Measurements from ENCODE around the gene ACP5.
"Not testable (repeated sequence)": the region's sequence is repeated elsewhere in the genome, so short reads cannot be mapped to it uniquely, and the experiment has no call there.

Gene ACP5

GRCh38 chr19:11580116-11580515 lies 2.7 kb upstream of the ACP5 start:
- DNase-seq (ENCODE audit: low read depth in 2 of 3, low spot score in 2 of 3) = no peak

DNA sequence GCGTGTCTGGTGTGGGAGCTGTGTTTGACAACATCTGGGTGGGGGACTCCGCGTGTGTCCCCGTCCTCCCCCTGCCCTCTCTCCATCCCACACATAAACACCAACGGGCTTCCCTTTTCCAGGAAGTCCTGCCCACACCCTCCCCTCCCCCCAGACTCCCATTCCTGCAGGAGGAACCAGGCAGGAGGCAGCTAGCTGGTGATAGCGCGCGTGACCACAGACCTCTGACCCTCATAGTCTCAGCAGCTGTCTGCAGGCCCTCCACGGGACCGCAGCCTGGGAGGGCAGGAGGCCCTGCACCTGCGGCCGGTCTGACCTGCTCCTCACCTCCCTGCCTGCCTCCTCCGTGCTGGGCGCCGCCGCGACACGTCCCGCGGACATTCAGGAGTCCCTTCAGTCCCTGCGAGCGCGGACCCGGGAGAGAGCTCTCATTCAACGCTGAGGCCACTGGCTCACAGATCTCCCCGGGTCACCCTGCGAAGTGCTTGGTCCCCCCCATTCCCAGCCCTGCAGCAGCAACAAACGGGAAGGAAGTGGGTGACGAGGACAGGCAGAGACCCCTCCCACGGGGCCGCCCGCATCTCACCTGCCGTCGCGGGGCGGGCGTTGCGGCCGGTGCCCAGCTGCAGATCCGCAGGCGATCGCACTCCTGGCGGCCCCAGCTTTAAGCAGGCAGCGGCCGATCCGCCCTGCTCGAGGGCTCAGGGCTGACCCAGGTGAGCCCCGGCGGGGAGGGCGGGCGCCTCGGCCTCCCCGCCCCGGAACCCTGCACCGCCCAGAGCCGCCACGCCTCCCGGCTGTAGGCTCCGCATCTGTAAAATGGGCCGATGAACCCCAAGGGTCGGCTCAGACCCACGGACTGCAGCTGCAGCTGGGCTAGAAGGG lies 1.1 kb upstream of the ACP5 start:
- DNase-seq (ENCODE audit: low read depth in 2 of 3, low spot score in 2 of 3) = no peak

DNA sequence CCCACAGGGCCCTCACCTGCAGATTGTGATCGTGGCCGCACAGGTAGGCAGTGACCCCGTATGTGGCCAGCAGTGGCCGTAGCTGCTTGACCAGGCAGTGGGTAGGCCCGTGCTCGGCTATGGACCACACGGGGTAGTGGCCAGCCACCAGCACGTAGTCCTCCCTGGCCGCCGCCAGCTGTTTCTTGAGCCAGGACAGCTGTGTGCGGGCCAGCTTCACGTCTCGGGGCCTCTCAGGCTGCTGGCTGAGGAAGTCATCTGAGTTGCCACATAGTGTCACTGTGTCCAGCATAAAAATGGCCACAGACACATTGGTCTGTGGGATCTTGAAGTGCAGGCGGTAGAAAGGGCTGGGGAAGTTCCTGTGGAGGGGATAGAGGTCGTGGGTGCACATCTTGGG lies 1.2 kb downstream of the ACP5 start:
- DNase-seq (ENCODE audit: low read depth in 2 of 3, low spot score in 2 of 3) = no peak

DNA sequence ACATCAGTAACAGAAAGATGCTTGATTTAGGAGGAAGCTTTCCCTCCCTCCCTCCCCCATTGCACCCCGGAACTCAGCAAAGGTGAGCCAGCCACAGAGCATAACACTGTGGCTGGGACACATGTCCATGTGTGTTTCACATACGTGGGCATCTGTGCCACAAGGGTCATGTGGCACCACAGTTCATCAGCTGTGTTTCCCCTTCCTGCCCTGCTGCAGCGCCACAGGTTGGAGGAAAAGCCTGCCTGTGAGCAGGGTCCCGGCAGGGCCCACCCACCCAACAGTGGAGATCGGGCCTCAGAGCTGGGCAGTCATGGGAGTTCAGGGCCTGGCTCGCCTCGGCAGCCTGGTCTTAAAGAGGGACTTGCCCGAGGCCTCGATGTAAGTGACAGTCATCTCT lies 2.8 kb downstream of the ACP5 start:
- no peak for DNase-seq (ENCODE audit: low read depth in 2 of 3, low spot score in 2 of 3)

- not testable (repeated sequence) for DNase-seq (ENCODE audit: low read depth in 2 of 3, low spot score in 2 of 3)
Measured at GRCh38 chr19:11573763-11574162, 3.7 kb downstream of the ACP5 start.

- not testable (repeated sequence) for DNase-seq (ENCODE audit: low read depth in 2 of 3, low spot score in 2 of 3)
Measured at GRCh38 chr19:11573354-11573753, 4.1 kb downstream of the ACP5 start.

GRCh38 chr19:11570039-11570462 lies 7.4 kb downstream of the ACP5 start:
- no peak for DNase-seq (ENCODE audit: low read depth in 2 of 3, low spot score in 2 of 3)

DNA sequence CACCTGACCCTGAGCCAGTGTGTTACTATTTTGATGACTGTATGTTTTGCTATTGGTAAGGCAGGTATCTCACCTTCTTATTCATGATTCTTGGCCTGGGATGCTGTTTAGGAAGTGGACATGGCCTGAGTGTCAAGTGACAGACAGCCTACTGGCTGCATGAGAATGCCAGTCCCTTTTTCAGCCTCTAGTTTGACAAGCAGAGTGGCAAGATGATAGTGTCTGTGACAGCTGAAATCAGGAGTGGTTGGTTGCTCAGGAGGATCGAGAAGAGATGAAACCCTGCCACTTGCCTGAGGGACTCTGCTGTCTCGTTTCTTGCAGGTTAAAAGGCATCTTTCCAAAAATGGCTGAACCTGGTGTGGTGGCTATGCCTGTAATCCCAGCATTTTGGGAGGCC lies 11.3 kb downstream of the ACP5 start:
- no peak for DNase-seq (ENCODE audit: low read depth in 2 of 3, low spot score in 2 of 3)

- DNase-seq (ENCODE audit: low read depth in 2 of 3, low spot score in 2 of 3) = not testable (repeated sequence)
Measured at GRCh38 chr19:11565649-11565980, 11.8 kb downstream of the ACP5 start.

- not testable (repeated sequence) for DNase-seq (ENCODE audit: low read depth in 2 of 3, low spot score in 2 of 3)
Measured at GRCh38 chr19:11564082-11564807, 13.2 kb downstream of the ACP5 start.

- DNase-seq (ENCODE audit: low read depth in 2 of 3, low spot score in 2 of 3) = no peak
Measured at GRCh38 chr19:11563532-11563931, 13.9 kb downstream of the ACP5 start.

- no peak for DNase-seq (ENCODE audit: low read depth in 2 of 3, low spot score in 2 of 3)
Measured at GRCh38 chr19:11560404-11561051, 16.9 kb downstream of the ACP5 start.

DNA sequence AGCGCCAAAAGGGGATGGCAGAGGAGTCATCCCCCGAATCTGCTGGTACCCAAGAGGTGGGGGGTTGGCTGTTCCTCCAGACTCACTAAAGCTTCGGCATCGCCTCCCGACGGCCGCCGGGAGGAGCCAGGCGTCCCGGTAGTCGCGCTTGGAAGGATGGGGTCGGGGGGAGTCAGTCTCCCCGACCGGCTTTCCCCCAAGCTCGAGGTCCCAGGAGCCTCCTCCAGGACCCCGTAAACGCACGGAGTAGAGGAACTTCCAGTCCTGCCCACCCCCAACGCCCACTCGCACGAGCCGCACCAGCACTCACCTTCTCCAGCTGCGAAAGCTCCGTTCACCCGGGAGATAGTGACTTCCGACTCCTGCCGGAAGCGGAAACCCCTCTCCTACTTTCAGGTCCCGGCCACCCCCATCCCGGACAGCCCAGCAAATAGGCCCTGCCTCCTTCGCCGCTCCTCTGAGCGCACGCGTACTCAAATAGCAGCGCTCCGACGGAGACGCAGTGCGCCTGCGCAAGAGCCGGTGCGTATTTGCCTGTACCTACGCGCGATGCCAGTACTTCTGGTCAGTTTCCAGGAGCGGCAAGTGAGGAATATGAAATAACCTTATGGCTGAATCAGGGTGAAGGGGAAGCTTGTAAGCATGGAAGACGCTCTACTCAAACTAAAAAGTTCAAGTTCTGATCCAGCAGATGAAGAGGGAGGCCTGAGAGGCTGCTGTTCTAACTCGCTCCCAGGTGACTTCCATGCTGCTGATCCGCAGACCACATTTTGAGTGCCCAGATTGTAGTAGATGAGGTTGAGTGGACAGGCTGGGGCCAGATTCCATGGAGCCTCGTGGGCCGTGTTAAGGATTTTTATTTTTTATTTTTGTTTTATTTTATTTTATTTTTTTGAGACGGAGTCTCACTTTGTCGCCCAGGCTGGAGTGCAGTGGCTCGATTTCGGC lies 18.3 kb downstream of the ACP5 start, which contains the start of gene ELOF1:
Gene ELOF1, minus strand, starts transcription at position 350 of the 948 bp plus-strand sequence. CDS start 4,883 bp downstream, outside the sequence.
- peak; percentile 92 to 95 (median 94) for DNase-seq (ENCODE audit: low read depth in 2 of 3, low spot score in 2 of 3)

- DNase-seq (ENCODE audit: low read depth in 2 of 3, low spot score in 2 of 3) = no peak
Measured at GRCh38 chr19:11556634-11557420, 20.6 kb downstream of the ACP5 start.

GRCh38 chr19:11555246-11555645 lies 22.2 kb downstream of the ACP5 start:
- DNase-seq (ENCODE audit: low read depth in 2 of 3, low spot score in 2 of 3) = no peak

GRCh38 chr19:11554160-11554559 lies 23.3 kb downstream of the ACP5 start:
- no peak for DNase-seq (ENCODE audit: low read depth in 2 of 3, low spot score in 2 of 3)

GRCh38 chr19:11552666-11553372 lies 24.6 kb downstream of the ACP5 start:
- DNase-seq (ENCODE audit: low read depth in 2 of 3, low spot score in 2 of 3) = no peak

GRCh38 chr19:11551603-11552235 lies 25.7 kb downstream of the ACP5 start:
- no peak for DNase-seq (ENCODE audit: low read depth in 2 of 3, low spot score in 2 of 3)

GRCh38 chr19:11550265-11550664 lies 27.2 kb downstream of the ACP5 start:
- no peak for DNase-seq (ENCODE audit: low read depth in 2 of 3, low spot score in 2 of 3)
